ENCODE measurements around the gene PELI1. TPM values are rescaled to one million over a fixed set of nuclear protein-coding genes. Genes with fewer than 3 reads are reported as not detected.
A peak's percentile ranks its signal among the peaks of the same experiment; 100 is the strongest.

PELI1 gene
- polyA plus RNA-seq, 1 donor = 14.6 TPM

DNA sequence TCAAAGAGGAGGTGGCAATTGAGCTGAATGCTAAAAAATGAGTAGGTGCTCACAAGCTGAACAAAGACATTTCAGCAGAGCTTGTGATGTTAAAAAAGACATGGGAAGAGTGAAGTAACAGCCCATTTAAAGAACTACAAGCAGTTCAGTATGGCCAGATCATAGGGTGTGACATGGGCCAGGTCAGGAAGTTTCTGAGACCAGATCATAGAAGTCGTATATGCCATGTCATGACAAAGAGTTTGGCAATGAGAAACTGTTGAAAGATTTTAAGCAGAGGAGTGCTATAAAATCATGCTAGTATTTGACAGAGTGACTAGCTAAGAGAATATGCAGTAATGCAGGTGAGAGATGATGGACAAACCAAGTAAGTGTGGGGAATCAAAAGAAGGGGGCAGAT lies 7.3 kb upstream of the PELI1 start:
- no peak for DNase-seq

DNA sequence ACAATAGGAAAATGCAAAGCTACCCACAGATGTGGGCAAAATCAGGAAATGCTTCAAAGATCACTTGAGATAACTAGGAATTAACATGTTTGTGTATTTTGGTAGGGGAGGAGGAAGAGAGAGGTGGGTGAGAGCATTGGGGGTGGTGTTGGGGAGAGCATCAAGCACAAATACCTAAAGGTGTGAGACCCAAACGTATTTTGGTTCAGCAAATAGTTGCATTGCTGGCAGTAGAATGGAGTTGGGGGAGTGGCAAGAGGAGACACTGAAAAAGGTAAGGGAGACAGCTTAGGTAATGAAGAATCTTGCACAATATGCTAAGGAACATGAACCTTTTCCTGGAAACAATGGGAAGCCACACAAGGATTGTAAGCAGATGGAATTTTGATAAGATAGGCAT lies 1.5 kb upstream of the PELI1 start:
- DNase-seq = no peak

DNA sequence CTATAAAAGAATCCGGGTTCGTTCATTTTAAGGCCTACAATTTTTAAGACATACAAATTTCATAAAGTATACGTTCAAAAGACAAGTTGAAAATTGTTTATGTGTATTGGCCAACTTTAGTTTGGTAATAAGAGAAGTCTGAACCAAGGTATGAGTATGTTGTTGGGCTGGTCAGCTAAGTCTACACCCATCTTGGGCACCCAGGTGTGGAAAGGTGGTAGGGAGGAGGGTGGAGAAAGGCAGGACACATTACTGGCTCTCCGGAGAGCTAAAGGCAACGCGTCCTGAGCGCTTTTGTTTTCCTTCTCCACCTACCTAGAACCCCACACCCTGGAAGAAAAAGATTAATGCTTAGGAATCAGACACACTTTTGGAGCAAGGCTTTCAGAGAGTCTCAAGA lies 899 bp upstream of the PELI1 start:
- no peak for DNase-seq

DNA sequence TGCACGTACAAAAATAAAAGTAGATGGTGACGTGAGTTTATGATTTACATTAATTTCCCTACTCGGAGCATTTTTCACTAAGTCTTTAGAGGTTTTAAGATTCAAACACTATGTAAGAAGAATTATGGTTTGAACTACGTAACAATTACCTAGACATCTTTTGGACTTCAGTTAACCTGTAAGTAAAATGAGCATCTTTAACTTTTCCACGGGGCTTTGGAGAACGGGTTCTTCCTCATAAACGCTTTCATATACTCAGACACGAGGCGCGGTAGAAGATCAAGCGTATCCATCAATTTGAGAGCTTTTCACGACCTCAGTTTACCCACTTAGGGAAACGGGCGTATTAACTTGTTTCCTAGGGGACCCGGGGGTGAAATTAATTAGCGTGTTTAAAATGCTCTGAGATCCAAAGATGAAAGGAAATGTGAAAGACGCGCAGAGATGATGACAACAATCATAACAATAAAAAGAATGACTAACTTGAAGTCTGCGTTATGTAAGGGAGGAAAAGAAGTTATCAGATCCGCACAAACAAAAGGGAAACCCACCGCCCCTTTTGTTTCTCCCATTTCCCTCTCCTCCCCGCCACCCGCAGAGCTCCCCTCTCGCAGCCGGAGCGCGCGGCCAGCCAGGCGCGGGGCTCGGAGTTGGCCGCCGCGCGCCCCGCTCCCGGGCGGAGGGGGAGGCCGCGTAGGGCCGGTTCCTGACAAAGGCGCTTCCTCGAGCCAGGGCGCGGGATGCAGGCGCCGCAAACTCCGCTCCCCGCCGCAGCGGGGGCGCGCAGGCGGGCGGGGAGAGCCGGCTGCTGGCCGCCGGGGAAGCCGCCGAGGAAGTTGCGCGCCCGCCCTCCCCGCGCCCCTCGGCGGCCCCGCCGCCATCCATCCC lies 807 bp downstream of the PELI1 start:
- peak; percentile 68 for DNase-seq

DNA sequence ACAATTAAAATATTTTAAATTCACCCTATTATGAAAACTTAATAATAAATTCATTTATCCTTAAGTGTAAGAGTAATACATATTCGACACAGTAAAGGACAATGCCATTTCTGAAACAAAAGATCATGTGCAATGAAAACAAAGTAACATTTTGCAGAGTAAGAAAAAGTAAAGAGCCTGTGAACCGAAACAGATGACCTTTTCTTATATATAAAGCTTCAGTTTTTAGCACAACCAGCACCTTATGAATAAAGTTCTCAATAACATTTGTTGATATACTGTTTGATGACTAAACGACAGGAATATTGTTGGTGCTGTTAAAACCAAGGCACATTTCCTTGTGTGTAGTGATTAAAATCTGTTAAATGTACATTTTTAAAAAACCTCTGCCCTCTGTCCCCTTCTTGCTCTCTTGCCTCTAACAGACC lies 1.5 kb downstream of the PELI1 start:
- no peak for DNase-seq

DNA sequence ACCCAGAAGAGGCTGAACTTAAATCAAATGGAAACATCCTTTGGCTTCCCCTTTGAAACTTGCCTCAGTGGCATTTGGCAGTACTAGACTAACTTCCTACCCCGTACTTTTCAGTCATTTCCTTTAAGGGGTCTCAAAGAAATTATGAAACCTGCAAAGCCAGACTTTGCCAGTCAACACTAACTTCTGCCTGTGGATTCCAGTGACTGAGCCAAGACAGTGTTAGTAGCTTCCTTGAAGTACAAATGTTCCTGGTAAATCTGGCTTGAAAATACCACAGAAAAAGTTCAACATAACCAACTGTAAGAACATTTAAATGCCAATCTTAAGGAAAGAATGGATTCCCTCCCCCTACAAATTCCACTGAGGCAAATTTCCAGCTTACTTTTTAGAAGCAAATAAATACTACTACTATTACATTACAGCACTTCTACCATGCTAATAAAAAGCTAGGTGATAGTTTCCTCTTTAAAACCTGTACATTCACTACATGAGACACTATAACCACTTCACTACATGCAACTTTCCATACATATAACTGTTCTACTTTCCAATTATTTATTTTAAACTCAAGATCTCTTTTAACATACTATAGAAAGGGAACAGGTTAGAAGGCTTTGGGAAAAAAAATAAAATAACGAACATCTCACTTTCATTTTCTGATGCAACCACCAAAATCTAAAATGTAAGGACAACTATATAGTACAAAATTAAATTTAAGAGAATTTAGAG lies 2.4 kb downstream of the PELI1 start:
- peak; percentile 40 for DNase-seq

DNA sequence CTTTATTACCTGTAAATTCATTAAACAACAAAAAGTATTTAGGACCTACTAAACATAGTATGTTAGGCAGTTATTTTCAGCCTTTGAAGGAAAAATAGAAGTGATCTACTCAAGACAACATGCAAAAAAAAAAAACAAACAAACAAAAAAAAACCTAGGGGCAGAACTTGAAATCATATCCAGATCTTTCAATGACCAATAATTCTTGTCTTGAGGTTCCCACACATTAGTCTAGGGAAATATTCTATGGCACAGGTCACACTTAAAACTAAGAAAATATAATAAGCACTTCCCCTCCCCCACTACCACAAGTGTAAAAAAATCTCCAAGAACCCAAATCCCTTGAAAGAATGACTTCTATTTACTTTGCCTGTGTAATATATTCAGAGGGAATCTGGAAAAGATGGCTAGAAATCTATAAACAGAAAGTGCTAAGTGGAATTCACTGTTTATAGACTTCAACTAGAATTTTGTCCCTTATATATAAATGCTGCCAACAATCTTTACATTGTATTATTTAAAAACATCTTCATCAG lies 3.5 kb downstream of the PELI1 start:
- no peak for DNase-seq

DNA sequence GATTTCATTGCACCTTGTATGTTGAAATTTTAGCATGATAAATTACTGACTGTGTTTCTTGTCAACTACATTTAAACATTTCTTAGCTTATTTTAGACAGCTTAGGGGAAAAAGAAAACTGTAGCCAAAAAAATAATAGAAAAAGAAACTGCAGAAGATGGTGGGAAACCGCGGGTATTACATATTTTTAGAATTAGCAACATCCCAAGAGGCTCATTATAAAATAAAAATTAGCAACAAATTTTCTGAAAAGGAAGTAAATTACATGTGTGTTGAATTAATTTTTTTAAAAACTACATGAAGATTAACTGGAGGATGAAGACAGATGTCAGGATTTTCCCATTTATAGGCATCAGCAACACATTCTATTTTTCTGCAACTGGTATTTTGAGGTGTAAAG lies 4.3 kb downstream of the PELI1 start:
- DNase-seq = no peak

DNA sequence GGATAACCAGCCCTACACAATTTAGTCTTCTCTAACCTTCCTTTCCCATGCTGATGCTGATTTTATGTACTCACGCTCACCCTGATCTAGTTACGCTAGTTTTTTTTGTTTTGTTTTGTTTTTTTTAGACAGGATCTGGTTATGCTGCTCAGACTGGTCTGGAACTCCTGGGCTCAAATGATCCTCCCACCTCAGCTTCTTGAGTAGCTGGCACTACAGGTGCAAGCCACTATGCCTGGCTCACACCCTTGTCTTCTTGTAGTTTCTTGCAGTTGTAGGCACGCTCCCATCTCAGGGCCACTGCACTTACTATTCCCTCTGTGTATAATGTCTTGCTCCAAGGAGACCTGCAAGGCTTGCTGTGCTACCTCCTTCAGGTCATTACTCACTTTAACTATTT lies 6.2 kb downstream of the PELI1 start:
- no peak for DNase-seq

DNA sequence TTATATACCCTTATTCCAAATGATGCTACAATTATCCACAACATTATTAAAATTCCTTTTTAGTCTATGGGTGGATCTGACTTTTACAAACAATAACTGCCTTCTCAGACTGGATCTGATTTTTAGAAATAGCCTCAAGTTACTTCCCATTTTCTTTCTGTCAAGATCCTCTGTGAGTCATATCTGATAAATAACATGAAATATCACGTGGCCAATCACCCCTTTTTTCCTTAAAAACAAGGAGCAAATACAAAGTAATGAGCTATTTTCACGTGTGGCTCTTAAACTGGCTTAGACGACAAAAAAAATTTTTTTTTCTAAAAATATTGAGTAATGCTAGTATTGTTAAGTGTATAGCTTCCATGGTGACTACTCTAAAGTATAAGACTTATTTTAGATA lies 6.7 kb downstream of the PELI1 start:
- DNase-seq = no peak

DNA sequence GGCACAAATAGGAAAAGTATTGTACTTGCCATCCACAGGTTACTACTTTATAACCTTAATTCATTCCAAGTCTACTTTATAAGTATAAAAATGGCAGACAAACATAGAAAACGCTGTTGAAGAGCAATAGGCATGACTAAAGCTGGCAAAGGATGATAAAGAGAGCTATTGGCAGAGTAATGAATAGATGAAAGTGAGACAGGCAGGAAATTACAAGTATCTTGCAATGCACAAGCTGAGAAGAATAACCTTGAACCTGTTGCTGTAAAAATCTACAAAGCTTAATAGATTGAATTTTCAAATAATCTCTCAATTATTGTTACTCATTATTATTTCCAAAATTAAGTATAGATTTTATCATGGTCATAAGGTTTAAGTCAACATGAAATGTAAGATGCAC lies 8.8 kb downstream of the PELI1 start:
- no peak for DNase-seq

DNA sequence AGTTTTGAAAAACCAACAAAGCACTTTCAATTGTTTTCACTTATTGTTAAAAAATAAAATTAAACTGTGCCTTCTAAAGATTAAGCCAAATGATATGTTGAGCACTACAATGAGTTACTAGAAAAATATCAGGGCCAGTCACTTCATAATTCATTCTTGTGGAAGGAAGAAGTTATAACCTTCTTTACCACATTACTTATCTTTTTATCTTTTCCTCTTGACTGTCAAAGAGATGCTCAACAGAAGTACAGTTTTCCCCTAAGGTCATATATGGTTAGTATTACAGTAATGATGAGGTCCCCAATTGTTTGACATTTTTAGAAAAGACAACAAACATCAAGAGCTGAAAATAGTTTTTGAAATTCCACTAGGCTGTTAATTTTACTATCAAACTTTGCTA lies 9.4 kb downstream of the PELI1 start:
- DNase-seq = no peak

DNA sequence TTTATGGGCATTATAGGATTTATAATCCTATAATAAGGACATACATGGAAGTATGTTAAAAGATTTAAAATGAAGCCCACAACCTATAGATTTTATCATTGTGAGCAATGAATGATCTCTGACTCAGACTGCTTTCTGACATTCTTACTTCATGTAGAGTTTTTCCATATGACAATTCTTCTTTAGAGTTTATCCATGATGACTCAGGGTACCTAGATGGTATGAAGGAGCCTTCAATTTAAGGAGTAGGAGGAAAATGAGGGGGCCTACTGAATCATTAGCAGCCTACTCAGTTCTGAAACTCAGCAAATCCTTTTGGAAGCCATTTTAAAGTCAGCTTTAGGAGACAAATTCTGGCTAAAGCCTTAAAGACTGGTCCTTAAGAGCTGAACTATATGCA lies 10.4 kb downstream of the PELI1 start:
- DNase-seq = no peak

DNA sequence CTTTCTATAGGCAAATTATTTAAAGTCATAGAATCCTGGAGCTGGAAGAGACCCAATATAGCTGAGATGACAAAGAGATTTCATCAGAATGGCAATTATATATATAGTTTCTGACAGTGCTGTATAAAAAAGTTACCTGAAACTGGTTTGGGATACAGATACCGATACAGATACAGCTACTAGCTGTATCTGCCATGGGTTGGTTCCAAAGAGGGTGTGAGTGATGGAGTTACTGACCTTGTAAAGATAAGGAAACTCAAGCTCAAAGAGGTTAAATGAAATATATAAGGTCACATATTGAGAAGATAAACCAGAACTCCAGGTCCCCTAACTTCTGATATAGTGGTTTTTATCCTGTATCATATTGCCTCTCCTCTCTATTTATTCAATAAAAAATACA lies 10.9 kb downstream of the PELI1 start:
- no peak for DNase-seq

DNA sequence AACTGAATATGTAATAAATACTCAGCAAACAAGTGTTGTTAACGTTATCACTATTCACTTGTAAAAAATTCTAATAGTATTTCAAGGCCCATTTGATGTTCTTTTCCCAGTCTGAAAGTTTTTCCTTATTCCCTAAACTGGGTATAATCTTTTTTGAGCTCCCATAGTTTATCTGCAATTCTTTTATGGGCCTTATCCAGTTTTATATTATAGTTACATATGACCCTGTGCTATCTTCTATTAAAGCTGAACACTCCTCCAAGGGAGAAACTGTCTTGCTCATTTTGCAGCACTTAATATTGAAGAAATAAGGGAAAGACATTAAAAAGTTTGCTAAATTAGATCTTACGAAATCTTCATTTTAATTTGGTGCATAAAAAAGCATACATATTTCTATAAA lies 13.9 kb downstream of the PELI1 start:
- no peak for DNase-seq

DNA sequence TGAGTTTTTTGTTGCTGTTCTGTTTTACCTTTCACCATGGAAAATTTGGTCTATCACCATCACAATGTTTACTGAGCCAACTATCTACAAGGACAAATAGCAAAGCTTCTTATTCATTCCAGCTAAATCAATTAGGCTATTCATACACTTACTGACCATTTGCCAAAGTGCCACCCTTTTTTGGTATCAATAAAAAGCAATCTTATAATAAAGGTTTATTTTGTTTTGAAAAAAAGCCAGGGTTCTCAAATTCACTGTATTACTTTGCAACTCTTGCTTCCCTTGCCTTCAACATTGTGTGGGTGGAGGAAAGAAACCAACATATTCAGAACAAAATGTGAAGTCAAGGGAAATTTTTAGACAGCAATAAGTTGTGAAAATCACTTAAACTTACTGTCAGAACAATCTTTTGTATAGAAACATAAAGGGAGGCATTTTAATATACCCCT lies 15.3 kb downstream of the PELI1 start:
- no peak for DNase-seq

DNA sequence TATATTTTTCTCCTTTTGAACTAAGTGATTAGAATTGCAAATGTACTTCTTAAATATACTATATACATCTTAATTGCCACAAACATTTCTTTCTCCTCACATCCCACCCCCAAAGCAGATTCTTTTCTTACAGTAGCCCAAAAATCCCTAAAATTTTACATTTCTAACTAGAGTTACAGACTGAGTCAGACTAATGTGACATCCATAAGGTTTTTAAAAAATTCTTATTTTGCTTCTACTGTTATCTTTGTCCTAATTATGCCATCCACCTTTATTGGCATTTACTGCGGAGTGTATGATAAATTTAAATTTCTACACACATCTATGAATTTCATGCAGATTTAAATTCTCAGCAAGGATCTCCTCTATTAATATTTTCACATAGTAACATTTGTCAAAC lies 15.8 kb downstream of the PELI1 start:
- DNase-seq = no peak

DNA sequence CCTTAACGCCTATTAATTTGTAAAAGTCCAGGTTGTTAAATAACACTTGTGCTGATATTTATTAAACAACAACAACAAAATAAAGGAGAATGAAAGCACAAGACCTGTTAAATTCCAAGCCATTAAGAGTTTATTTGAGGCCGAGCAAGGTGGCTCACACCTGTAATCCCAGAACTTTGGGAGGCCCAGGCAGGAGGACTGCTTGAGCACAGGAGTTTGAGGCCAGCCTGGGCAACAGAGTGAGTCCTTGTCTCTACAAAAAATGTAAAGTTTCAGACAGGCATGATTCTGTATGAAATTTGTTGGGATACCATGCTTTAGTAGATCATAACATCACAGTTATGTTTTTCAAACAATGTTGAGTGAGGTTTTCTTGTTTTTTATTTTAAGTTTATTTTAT lies 17.1 kb downstream of the PELI1 start:
- no peak for DNase-seq

DNA sequence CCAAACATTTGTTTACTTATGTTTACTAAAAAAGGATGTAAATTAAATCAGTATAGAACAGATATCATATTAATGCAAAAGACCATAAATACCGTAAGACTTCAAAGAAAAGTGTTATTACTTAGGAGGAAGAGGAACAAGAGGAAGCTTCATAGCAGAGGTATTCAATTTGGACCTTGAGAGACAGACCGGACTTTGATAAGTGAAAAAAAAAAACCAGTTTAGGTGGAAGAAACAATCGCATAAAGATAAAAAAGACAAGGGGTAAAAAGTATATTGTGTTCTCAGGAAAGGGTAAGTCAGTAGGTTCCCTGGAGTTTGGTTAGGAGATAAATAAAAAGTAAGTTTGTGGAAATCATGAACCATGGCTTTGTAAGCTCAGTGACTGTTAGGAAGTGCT lies 17.6 kb downstream of the PELI1 start:
- no peak for DNase-seq

DNA sequence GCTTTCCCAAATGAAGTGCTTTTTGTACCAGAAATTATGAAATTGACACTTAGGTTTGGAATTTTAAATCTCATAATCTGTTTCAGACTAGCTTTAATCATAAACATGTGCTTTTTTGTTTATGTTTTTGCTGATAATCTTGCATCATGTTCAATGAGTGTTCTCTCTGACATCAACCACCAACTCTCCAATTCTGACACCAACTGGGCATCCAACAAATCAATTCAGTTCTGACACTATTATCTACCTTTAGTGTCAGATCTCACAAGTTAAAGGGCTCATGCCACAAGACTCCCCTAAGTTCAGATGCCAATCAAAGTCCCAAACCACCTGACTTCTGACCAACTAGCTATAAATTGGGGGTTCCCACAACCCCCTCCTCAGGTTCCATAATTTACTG lies 19.6 kb downstream of the PELI1 start:
- DNase-seq = no peak

DNA sequence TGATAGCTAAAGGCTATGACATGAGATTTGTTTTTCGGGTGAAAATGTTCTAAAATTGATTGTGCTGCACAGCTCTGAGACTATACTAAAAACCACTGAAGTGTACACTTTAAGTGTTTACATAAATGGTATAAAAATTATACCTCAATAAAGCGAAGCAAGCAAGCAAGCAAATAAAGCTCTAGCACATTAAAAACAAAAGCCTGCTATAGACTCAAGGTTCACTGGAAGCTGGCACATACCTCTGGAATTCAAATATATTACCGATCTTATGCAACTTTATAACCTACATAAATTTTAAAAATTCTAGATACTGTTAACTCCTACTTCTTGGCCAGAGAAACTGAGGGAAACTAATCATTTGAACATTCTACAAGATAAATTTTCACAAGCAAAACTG lies 20.1 kb downstream of the PELI1 start:
- no peak for DNase-seq

DNA sequence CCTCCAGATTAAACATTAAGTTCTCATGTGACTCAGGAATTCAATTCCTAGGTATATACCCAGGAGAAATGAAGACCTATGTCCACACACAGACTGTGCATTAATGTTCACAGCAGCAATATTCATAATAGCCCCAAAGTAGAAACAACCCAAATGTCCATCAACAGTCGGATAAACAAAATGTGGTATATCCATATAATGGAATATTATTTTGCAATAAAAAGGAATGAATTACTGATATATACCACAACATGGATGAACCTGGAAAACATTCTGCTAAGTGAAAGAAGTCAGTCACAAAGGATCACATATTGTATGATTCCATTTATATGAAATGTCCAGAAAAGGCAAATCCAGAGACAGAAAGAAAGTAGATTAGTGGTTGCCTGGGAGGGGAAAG lies 20.5 kb downstream of the PELI1 start:
- no peak for DNase-seq

DNA sequence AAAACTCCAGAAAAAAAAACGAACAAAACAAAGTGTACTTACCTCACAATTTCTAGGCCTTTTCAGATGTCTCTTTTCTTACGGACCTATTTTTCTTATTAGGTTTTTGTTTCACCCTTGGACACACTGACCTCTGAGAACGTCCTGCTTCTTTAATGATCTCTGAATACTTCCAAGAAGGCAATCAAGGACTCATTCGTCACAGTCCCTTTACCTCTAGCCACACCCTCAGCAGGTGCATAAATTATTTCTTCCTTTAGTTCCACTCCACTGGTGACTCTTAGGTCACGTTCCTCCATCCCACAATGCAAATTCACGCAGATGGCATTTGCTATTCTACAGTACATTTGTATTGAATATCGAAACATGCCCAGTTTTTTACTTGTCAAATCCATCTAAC lies 21.9 kb downstream of the PELI1 start:
- DNase-seq = no peak

DNA sequence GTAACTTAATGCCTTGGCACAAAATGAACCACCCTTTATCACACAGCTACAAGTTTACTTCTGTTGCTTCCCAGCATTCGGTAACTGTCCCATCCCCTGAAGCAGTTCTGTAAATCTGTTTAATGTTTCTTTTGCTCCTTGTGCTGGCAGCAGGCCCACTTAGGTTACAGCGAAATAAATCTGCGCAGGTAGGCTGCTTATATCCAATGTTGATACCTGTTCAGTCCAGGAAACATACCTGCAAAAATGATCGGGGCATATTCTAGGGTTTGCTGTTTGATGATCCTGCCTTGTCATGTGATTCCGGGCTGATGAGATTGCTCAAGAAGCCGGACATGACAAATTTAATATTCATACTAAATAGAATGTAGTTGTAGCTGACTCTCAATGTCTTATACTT lies 23.3 kb downstream of the PELI1 start:
- DNase-seq = no peak

Measured in hindlimb muscle (tissue), 1 donor.